CD4-positive, alpha-beta T cell treated with Interleukin-21 for 1 hour (primary cell): ENCODE measurements around the gene UFC1.

Experiments
- DNase-seq: peaks from one replicate; pipeline ENCODE4 v3.0.0-alpha.2; 2020

Gene UFC1

GRCh38 chr1:161137881-161138280, 15.9 kb upstream of the UFC1 start:
- DNase-seq, result no peak

GRCh38 chr1:161138431-161138830, 15.3 kb upstream of the UFC1 start:
- DNase-seq, result no peak

- DNase-seq, result peak; percentile 67
Measured at GRCh38 chr1:161139766-161140165, 14.0 kb upstream of the UFC1 start.

GRCh38 chr1:161140755-161141400, 12.9 kb upstream of the UFC1 start:
- DNase-seq, result no peak

GRCh38 chr1:161145832-161146231, 7.9 kb upstream of the UFC1 start:
- no peak for DNase-seq

GRCh38 chr1:161153176-161153575, 602 bp upstream of the UFC1 start:
- no peak for DNase-seq

- DNase-seq, result no peak
Measured at GRCh38 chr1:161157867-161158266, 4.1 kb downstream of the UFC1 start.

GRCh38 chr1:161158316-161159010, 4.7 kb downstream of the UFC1 start:
- no peak for DNase-seq

GRCh38 chr1:161159087-161159912, 5.5 kb downstream of the UFC1 start, which contains the start of gene USP21:
Gene USP21, plus strand, starts transcription at chr1:161159500. Its CDS starts 1,141 bp downstream, at chr1:161160641.
- DNase-seq, result peak; percentile 94

- no peak for DNase-seq
Measured at GRCh38 chr1:161159913-161160243, 6.1 kb downstream of the UFC1 start.

GRCh38 chr1:161160671-161161145, 6.9 kb downstream of the UFC1 start:
- DNase-seq, result no peak

GRCh38 chr1:161161652-161162051, 7.9 kb downstream of the UFC1 start:
- no peak for DNase-seq

GRCh38 chr1:161162052-161162451, 8.3 kb downstream of the UFC1 start:
- DNase-seq, result no peak

GRCh38 chr1:161162806-161163205, 9.0 kb downstream of the UFC1 start:
- DNase-seq, result no peak

GRCh38 chr1:161163793-161164192, 10.0 kb downstream of the UFC1 start:
- no peak for DNase-seq

GRCh38 chr1:161164901-161165610, 11.3 kb downstream of the UFC1 start:
- no peak for DNase-seq

GRCh38 chr1:161165742-161166668, 12.2 kb downstream of the UFC1 start, which contains the start of gene PPOX:
Gene PPOX, plus strand, starts transcription at chr1:161166426. Its CDS starts 422 bp downstream, at chr1:161166848.
- DNase-seq, result peak; percentile 97

- DNase-seq, result no peak
Measured at GRCh38 chr1:161166669-161167548, 13.1 kb downstream of the UFC1 start.

- DNase-seq, result no peak
Measured at GRCh38 chr1:161168906-161169305, 15.1 kb downstream of the UFC1 start.

GRCh38 chr1:161171191-161171590, 17.4 kb downstream of the UFC1 start:
- no peak for DNase-seq

- DNase-seq, result no peak
Measured at GRCh38 chr1:161171696-161172095, 17.9 kb downstream of the UFC1 start.
